HG03520 (cell line): Measurements from ENCODE around the gene SUMO3.

Experiments used
- ATAC-seq: cut with Tn5 transposase; IDR thresholded peaks from one replicate; pipeline ENCODE4 v1.9.1; 2021; ENCODE audit warnings: mild to moderate bottlenecking, moderate library complexity; ENCODE audit not compliant: unreplicated experiment

SUMO3 gene

GRCh38 chr21:44831227-44831860, 13.5 kb upstream of the SUMO3 start:
- ATAC-seq: no peak

DNA sequence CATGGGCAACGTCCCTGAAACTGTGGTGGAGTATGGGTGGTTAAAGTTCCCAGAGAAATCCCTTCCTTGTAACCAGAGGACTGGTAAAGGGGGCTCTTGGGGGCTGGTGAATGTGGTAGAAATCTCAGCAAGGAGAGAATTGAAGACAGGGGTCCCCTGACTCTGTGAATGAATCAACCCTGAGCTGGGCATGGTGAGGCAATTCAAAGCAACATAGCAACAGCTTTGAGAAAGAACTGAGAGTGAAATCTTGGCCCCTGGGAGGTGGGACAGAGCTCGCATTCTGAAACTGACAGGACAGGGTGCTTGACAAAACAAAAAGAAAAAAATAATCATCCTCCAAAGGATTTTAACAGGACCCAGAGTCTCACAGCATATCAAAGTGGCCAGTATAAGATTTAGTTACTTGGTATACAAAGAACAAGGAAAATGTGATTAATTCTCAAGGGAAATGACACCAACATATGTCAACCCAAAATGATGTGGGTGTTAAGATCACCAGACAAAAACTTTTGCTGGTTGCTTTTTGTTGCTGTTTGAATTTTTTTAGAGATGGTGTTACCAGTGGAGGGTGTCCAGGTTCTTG, 11.7 kb upstream of the SUMO3 start:
- no peak for ATAC-seq

DNA sequence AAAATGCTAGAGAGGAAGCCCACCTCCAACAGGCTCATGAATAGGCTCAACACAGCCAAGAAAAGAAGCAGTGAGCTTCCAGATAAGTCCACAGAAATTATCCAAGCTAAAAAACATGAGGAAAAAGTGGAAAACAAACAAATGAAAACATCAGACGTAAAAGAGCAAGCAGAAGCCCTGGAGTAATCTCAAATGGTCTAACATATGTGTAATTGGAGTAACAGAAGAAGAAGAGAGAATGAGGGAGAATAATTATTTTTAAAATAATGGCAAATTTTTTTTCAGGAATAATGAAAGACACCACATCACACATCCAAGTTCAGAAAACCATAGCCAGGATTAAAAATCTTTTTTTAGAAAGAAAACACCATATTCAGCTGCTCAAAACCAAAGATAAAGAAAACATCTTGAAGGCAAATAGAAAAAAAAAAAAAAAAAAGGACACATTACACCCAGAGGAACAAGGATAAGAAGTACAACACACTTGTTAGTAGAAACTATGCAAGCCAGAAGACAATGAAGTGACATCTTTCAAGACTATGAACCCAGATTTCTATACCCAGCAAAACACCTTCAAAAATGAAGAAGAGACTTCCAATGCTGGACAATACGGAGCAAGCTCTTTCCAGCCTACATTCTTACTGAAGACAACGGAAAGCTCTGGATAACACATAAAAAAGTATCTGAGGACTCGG, 10.6 kb upstream of the SUMO3 start:
- ATAC-seq: no peak

DNA sequence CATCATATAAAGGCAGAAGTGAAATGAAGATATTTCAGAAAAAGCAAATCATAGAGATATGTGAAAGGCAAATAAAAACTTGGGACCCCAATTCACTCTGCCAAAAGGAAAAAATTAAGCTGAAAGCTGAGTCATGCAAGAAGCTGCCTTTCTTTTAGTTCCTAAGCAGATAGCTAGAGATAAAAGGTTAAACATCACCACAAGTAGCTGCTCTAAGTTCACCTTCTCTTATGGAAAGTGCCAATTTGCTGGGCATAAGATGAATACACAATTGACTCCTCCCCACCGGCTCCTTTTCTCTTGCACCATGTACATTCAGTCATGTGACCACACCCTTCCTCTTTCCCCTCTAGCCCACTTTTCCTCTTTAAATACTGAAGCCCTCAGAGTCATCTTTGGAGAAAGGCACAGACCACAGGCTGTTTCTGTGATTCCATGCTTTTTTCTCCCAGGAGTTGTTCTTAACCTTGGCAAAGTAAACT, 5.4 kb upstream of the SUMO3 start:
- no peak for ATAC-seq

GRCh38 chr21:44822484-44823178, 4.8 kb upstream of the SUMO3 start:
- no peak for ATAC-seq

GRCh38 chr21:44820851-44821250, 3.0 kb upstream of the SUMO3 start:
- no peak for ATAC-seq

DNA sequence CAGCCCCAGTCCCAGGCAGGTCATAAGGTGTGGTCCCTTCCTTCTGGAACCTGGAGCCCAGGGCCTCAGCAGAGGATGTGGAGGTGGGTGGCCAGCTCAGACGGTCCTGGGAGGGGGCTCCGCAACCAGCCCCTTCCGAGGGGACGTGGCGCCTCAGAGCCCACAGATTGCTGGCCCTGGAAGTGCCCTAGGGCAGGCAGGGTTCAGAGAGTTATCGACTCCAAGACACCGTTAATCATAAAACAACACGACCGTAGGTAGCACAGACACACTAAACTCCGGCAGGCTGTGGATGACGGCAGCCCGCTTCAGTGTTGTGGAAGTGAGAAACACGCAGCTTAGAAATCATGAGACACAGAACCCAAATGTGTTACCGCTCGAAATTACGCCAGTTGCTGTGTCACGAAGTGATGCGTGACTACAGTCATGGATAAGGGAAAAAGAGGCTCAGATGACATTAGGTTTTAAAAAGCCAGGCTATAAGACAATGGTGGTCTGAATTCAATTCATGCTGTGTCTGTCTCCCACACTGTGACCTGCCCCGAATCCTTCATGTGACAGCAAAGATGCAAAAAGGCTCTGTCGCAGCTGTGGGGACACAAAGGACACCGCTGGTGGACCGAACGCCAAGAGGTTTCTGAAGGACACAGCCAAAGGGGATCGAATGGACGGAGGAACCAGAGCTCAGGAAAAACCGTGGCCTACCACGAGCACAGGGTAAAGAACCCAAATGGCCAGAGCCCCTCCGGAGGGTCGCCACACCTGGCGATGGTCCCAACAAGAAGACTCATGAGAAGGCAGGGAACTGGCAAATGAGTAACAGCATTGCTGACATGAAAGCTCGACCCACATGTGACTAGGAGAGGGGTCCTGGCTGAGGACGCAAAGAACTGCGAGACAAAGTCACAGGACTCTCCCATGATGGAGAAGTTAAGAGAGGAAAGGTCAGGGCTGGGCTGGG, 1.7 kb upstream of the SUMO3 start:
- ATAC-seq: no peak

- ATAC-seq: no peak
These were observed 764 bp upstream of the SUMO3 start for GRCh38 chr21:44818640-44819011.

DNA sequence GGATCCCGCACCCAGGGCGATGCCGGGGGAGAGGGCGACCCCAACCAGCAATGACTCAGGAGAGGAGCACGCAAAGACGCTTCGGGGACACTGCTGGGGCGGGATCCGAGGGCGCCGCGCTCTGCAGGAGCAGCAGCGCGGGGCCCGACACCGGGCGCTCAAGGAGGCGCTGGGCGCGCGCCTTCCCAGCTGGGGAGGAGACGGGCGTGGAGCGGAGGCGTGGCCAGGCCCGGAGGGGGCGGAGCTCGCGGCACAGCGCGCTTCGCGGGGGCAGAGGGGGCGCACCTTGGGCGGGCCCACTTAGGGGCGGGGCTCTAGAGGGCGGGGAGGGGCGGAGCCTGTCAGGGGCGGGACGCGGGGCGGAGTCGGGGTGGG, 369 bp downstream of the SUMO3 start:
- peak; percentile 57 for ATAC-seq

DNA sequence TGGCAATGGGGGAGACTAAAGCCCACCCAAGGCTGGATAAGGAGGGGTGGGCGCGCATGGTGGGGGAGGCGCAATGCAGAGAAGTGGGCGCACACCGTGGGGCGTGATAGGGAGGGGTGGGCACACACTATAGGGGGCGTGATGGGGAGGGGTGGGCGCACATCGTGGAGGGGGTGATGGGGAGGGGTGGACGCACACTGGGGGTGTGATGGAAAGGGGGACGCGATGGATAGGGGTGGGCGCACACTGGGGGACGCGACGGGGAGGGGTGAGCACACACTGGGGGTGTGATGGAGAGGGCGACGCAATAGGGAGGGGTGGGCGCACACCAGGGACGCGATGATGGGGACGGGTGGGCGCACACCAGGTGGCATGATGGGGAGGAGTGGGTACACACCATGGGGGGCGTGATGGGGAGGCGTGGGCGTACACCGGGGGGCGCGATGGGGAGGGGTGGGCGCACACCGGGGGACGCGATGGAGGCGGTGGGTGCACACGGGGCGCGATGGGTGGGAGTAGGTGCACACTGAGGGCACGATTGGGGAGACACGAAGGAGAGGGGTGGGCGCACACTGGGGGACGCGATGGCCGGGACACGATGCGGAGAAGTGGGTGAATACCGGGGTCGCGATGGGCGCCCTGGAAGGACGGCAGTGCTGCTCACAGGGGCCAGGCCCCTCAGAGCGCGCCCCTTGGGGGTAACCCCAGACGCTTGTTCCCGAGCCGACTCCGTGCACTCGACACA, 929 bp downstream of the SUMO3 start:
- no peak for ATAC-seq

DNA sequence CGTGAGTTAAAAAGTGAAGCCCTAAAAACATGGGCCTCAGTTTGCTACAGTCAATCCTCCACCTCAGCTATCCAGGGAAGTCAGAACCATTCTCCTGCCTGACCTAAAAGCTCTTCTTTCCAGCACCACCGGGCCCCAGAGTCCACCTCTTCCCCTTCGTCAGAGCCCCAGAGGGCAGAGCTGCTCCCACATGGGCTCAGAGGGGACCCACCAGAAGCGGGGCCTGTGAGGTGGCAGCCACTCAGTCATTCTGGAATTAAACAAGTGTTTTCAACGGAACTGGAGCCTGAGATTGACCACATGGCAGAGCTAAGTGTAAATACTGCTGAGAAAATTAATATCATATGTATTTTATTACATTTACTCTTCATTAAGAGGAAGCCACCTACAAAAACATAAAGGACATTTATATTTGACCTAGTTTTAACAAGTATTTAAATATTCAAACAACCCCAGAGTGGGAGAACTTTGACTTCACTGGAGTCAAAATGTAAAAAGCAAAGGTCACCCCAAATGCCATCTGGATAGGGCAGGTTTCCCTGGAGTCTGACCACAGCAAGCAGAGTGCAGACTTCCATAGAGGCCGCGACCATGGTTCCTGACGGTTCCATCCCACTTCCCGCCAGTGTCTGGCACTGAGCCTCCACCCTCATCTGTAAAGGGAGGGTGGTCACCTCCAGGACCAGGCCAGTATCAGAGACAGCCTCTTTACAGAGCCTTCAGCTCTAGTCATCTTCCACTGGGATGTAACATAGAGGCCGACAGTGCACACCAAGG, 1.8 kb downstream of the SUMO3 start:
- no peak for ATAC-seq

- no peak for ATAC-seq
These were observed 2.6 kb downstream of the SUMO3 start for GRCh38 chr21:44815225-44815624.

DNA sequence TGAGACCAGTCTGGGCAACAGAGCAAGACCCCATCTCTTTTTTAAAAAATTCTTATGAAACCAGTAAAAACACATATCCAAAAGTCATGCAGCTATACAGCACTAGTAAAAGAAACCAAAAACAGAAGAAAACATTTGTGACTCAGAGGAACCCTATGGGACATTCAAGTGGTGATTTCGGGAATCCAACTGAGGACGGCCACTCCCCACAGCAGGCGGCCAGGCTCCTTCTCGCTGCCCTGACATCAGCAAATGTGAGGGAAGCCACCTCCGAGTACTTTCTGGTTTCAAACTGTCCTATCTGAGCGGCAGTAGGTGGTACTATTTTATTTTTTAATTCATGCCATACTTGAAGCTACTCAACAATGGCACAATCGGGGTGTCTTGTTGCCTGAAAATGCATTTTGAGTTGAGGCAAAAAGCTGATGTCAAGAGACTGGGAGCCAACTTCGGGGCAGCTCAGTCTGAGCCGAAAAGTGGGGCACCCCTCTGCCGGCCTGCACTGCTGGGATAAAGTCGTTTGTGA, 3.3 kb downstream of the SUMO3 start:
- no peak for ATAC-seq

DNA sequence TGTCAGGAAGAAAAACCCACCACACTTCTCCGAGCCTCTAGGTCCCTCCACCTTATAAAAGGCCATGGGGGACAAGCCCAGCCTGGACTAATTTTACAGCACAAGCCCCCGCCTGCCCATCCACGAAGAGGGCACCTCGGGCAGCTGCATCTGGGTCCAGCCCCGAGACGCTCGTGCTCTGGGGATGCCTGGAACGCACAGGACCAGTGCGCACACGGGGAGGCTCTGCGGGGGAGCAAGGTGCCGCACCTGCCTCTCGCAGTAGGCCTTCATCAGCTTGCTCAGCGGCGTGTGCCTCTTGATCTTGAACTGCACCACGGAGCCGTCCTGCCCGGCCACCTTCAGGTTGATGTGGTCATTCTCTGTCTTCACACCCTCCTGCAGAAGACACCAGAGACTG, 4.1 kb downstream of the SUMO3 start:
- ATAC-seq: no peak

GRCh38 chr21:44813149-44813548, 4.7 kb downstream of the SUMO3 start:
- no peak for ATAC-seq

GRCh38 chr21:44812640-44813039, 5.2 kb downstream of the SUMO3 start:
- no peak for ATAC-seq

- no peak for ATAC-seq
These were observed 7.1 kb downstream of the SUMO3 start for GRCh38 chr21:44810779-44811178.

GRCh38 chr21:44805859-44806258, 12.0 kb downstream of the SUMO3 start:
- no peak for ATAC-seq

GRCh38 chr21:44805226-44805625, 12.6 kb downstream of the SUMO3 start:
- ATAC-seq: no peak
